Mesendoderm (in vitro differentiated cells): ENCODE measurements around the gene IL11RA.
A peak's percentile ranks its signal among the peaks of the same experiment; 100 is the strongest.

Experiments
- DNase-seq: peaks from one replicate; pipeline ENCODE4 v3.0.0; 2013
- H2AK5ac ChIP-seq: 2 replicates; pipeline ENCODE4 v1.6.1; 2013; ENCODE audit warnings: low read length, inconsistent platforms
- H2BK120ac ChIP-seq: 2 replicates; pipeline ENCODE4 v1.6.1; 2013; ENCODE audit warnings: low read depth, mild to moderate bottlenecking, low read length, moderate library complexity, mixed read lengths
- H2BK15ac ChIP-seq: replicated peaks from 2 replicates; pipeline ENCODE4 v1.6.1; 2013; ENCODE audit warnings: low read depth, mild to moderate bottlenecking, moderate library complexity
- H2BK5ac ChIP-seq: 2 replicates; pipeline ENCODE4 v1.6.1; 2013; ENCODE audit warnings: low read length, inconsistent platforms
- H3K18ac ChIP-seq: 2 replicates; pipeline ENCODE4 v1.6.1; 2013; ENCODE audit warnings: mild to moderate bottlenecking, low read length, mixed read lengths
- H3K23ac ChIP-seq: one replicate; pipeline ENCODE4 v1.6.1; 2013; ENCODE audit warnings: low read length
- H3K27ac ChIP-seq: 2 replicates; pipeline ENCODE4 v1.5.1; 2013; ENCODE audit warnings: low read depth, mild to moderate bottlenecking, inconsistent platforms, low read length, moderate library complexity
- H3K27me3 ChIP-seq: 2 replicates; pipeline ENCODE4 v1.6.1; 2013; ENCODE audit warnings: low read length, control low read depth, mild to moderate bottlenecking, inconsistent platforms; ENCODE audit not compliant: insufficient read depth, poor library complexity
- H3K36me3 ChIP-seq: 2 replicates; pipeline ENCODE4 v1.6.1; 2013; ENCODE audit warnings: low read length, inconsistent platforms; ENCODE audit not compliant: control insufficient read depth, insufficient read depth
- H3K4ac ChIP-seq: one replicate; pipeline ENCODE4 v1.6.1; 2013; ENCODE audit warnings: low read depth, mild to moderate bottlenecking, low read length, moderate library complexity
- H3K4me1 ChIP-seq: 2 replicates; pipeline ENCODE4 v1.6.1; 2013; ENCODE audit warnings: low read depth, low read length, inconsistent platforms; ENCODE audit not compliant: control insufficient read depth
- H3K4me2 ChIP-seq: 2 replicates; pipeline ENCODE4 v1.6.1; 2013; ENCODE audit warnings: low read length
- H3K4me3 ChIP-seq: 2 replicates; pipeline ENCODE4 v1.5.1; 2013; ENCODE audit warnings: mild to moderate bottlenecking, low read length
- H3K56ac ChIP-seq: one replicate; pipeline ENCODE4 v1.6.1; 2013; ENCODE audit warnings: low read length
- H3K79me1 ChIP-seq: 2 replicates; pipeline ENCODE4 v1.6.1; 2013; ENCODE audit warnings: low read length, inconsistent platforms
- H3K79me2 ChIP-seq: 2 replicates; pipeline ENCODE4 v1.6.1; 2013; ENCODE audit warnings: mild to moderate bottlenecking, low read length; ENCODE audit not compliant: control insufficient read depth, insufficient read depth
- H3K9ac ChIP-seq: 2 replicates; pipeline ENCODE4 v1.6.1; 2013; ENCODE audit warnings: low read length, inconsistent platforms
- H4K5ac ChIP-seq: one replicate; pipeline ENCODE4 v1.6.1; 2013; ENCODE audit warnings: low read length
- H4K8ac ChIP-seq: one replicate; pipeline ENCODE4 v1.6.1; 2013; ENCODE audit warnings: low read depth, mild to moderate bottlenecking, control low read depth, low read length, moderate library complexity
- WGBS: extraction: QIAGEN DNeasy Blood & Tissue Kit; methylation state at CpG from one replicate; pipeline ENCODE4 v1.1.7; 2013; ENCODE audit warnings: low lambda C conversion rate, missing lambda C conversion rate; ENCODE audit not compliant: insufficient coverage; ENCODE audit errors: extremely low coverage; 5-methylcytosine and 5-hydroxymethylcytosine counted together

IL11RA gene

GRCh38 chr9:34691936-34692315, 39.9 kb downstream of the IL11RA start:
- Histone ChIP-seq H2BK15ac (no peak overlapping the region), H3K18ac (no peak overlapping the region), H3K79me2 (no peaks in the 10 kb centered on the region), H2AK5ac (no peak overlapping the region), H3K4me1 (no peaks in the 10 kb centered on the region), H3K36me3 (no peaks in the 10 kb centered on the region), H3K4me3 (no peak overlapping the region), H3K27me3 (no peaks in the 10 kb centered on the region), H2BK5ac (no peak overlapping the region), H4K8ac (no peak overlapping the region), H3K4me2 (no peak overlapping the region), H4K5ac (no peak overlapping the region), H3K9ac (no peak overlapping the region), H3K23ac (no peak overlapping the region), H3K4ac (no peak overlapping the region), H3K79me1 (no peaks in the 10 kb centered on the region), H3K27ac (no peak overlapping the region), H3K56ac (no peak overlapping the region), H2BK120ac (no peak overlapping the region)
- no CpG with 5 or more reads among the region's 5 CpGs for WGBS
- DNase-seq: no peak

GRCh38 chr9:34693560-34693959, 41.6 kb downstream of the IL11RA start:
- WGBS: no CpG with 5 or more reads among the region's 2 CpGs
- Histone ChIP-seq H3K36me3 (no peaks in the 10 kb centered on the region), H3K79me1 (no peaks in the 10 kb centered on the region)

GRCh38 chr9:34694811-34695210, 42.8 kb downstream of the IL11RA start:
- Histone ChIP-seq H3K79me1 (no peaks in the 10 kb centered on the region), H3K18ac (no peak overlapping the region), H2AK5ac (no peak overlapping the region), H3K56ac (no peak overlapping the region), H3K79me2 (no peaks in the 10 kb centered on the region), H3K36me3 (no peaks in the 10 kb centered on the region), H3K4ac (no peak overlapping the region), H3K9ac (no peak overlapping the region), H2BK15ac (no peak overlapping the region), H3K27ac (no peak overlapping the region), H2BK5ac (no peak overlapping the region), H4K8ac (no peak overlapping the region), H3K4me1 (no peaks in the 10 kb centered on the region), H4K5ac (no peak overlapping the region), H3K23ac (no peak overlapping the region), H2BK120ac (no peak overlapping the region), H3K27me3 (peaks cover 2% of the 10 kb centered on the region), H3K4me3 (no peak overlapping the region), H3K4me2 (no peak overlapping the region)
- peak; percentile 63 for DNase-seq

More at GRCh38 chr9:34693560-34693959, 41.6 kb downstream of the IL11RA start:
- H3K79me2 ChIP-seq: no peaks in the 10 kb centered on the region
- H3K4me2 ChIP-seq: no peak overlapping the region
- no peaks in the 10 kb centered on the region for H3K4me1 ChIP-seq
- H3K4me3 ChIP-seq: no peak overlapping the region
- no peak overlapping the region for H3K9ac ChIP-seq
- no peak overlapping the region for H2BK15ac ChIP-seq
- H3K4ac ChIP-seq: no peak overlapping the region
- no peak overlapping the region for H2BK120ac ChIP-seq
- H3K23ac ChIP-seq: no peak overlapping the region
- no peak overlapping the region for H2AK5ac ChIP-seq
- no peaks in the 10 kb centered on the region for H3K27me3 ChIP-seq
- no peak for DNase-seq
- no peak overlapping the region for H4K5ac ChIP-seq
- H3K56ac ChIP-seq: no peak overlapping the region
- no peak overlapping the region for H2BK5ac ChIP-seq
- no peak overlapping the region for H3K18ac ChIP-seq
- no peak overlapping the region for H3K27ac ChIP-seq
- no peak overlapping the region for H4K8ac ChIP-seq

- peak; percentile 81 for DNase-seq
- Histone ChIP-seq H3K79me2 (no peaks in the 10 kb centered on the region), H4K8ac (no peak overlapping the region), H2BK15ac (no peak overlapping the region), H3K79me1 (no peaks in the 10 kb centered on the region), H3K4ac (peak overlapping the region; percentile 65), H2AK5ac (no peak overlapping the region), H3K36me3 (no peaks in the 10 kb centered on the region), H2BK120ac (no peak overlapping the region), H3K27me3 (peaks cover 15% of the 10 kb centered on the region), H4K5ac (no peak overlapping the region), H3K23ac (peak overlapping the region; percentile 66), H3K27ac (no peak overlapping the region), H3K18ac (peak overlapping the region; percentile 72), H3K4me3 (no peak overlapping the region), H3K4me2 (peak overlapping the region; percentile 54), H3K9ac (peak overlapping the region; percentile 54), H3K4me1 (peaks cover 2% of the 10 kb centered on the region), H2BK5ac (no peak overlapping the region), H3K56ac (peak overlapping the region; percentile 81)
- no CpG with 5 or more reads among the region's 52 CpGs for WGBS
Measured at GRCh38 chr9:34701023-34701768, 49.2 kb downstream of the IL11RA start.

GRCh38 chr9:34701769-34702736, 50.1 kb downstream of the IL11RA start:
- Histone ChIP-seq H4K8ac (no peak overlapping the region), H2BK15ac (no peak overlapping the region), H3K4me2 (peak overlapping the region; percentile 54), H4K5ac (no peak overlapping the region), H3K27ac (no peak overlapping the region), H3K27me3 (peaks cover 15% of the 10 kb centered on the region), H3K56ac (peak overlapping the region; percentile 81), H3K23ac (no peak overlapping the region), H3K4me1 (peaks cover 2% of the 10 kb centered on the region), H3K4me3 (no peak overlapping the region), H2AK5ac (no peak overlapping the region), H3K79me2 (no peaks in the 10 kb centered on the region), H2BK5ac (no peak overlapping the region), H3K18ac (peak overlapping the region; percentile 72), H3K9ac (peak overlapping the region; percentile 54), H3K79me1 (no peaks in the 10 kb centered on the region), H2BK120ac (no peak overlapping the region), H3K36me3 (no peaks in the 10 kb centered on the region), H3K4ac (no peak overlapping the region)
- no CpG with 5 or more reads among the region's 30 CpGs for WGBS
- DNase-seq: peak; percentile 76
